A549 (cell line): ENCODE data around the gene ARHGAP44. TPM values are rescaled to one million over a fixed set of nuclear protein-coding genes. Genes with fewer than 3 reads are reported as not detected.

Experiments used
- ATAC-seq, 2 experiments: fragments of 200-7000 bp in 1 of 2; fragments of >200 bp in 1 of 2; cut with Nextera tagmentation in 1 of 2; cut with Tn5 transposase in 1 of 2; 3 replicates each; pipeline versions ENCODE4 v1.8.0 to v1.9.1; 2018 to 2020; ENCODE audit warnings: mild to moderate bottlenecking in 1 of 2, moderate library complexity in 1 of 2
- CTCF ChIA-PET: fragments of 300-600 bp; sonication (Branson Sonifier 250); formaldehyde crosslinking; extraction: SDS; loops from one replicate; lab custom pipeline; 2021; ENCODE audit warnings: antibody characterized with exemption, inconsistent platforms; lab: Yijun Ruan, JAX
- POLR2A ChIA-PET: fragments of 350-600 bp; formaldehyde crosslinking; extraction: SDS; loops from one replicate; lab custom pipeline; 2021; ENCODE audit warnings: antibody characterized with exemption, inconsistent platforms; lab: Yijun Ruan, JAX
- DNase-seq, 2 experiments: peaks; one replicate each; pipeline versions ENCODE4 v3.0.0 to v3.0.0-alpha.2; 2011 to 2016; ENCODE audit warnings: low read depth in 1 of 2, low spot score in 1 of 2
- FAIRE-seq: peaks from 2 replicates; lab custom pipeline; 2011; peaks lifted over from hg19 to GRCh38; lab: Jason Lieb, UNC
- H3K27ac ChIP-seq, 2 experiments: fragments of >200 bp; sonication (Bioruptor Twin); formaldehyde crosslinking; 3 replicates each; pipeline ENCODE4 v1.5.1; 2016 to 2017
- H3K4me1 ChIP-seq: fragments of >200 bp; sonication (Bioruptor Twin); formaldehyde crosslinking; 3 replicates; pipeline ENCODE4 v1.6.1; 2016
- H3K4me2 ChIP-seq: fragments of >200 bp; sonication (Bioruptor Twin); formaldehyde crosslinking; 3 replicates; pipeline ENCODE4 v1.6.1; 2016
- H3K4me3 ChIP-seq: fragments of >200 bp; sonication (Bioruptor Twin); formaldehyde crosslinking; 3 replicates; pipeline ENCODE4 v1.5.1; 2016
- H3K9me3 ChIP-seq: fragments of >200 bp; sonication (Bioruptor Twin); formaldehyde crosslinking; 3 replicates; pipeline ENCODE4 v1.6.1; 2016
- ATOH8 ChIP-seq: fragments of 250-450 bp; sonication (Bioruptor Pico); IDR thresholded peaks from 2 replicates; pipeline ENCODE4 v1.5.0; 2020; ENCODE audit warnings: low read depth, mild to moderate bottlenecking, moderate library complexity
- CBX2 ChIP-seq: fragments of 200-600 bp; sonication (generic); IDR thresholded peaks from 2 replicates; pipeline ENCODE4 v1.6.1; 2016; ENCODE audit warnings: low read depth, mild to moderate bottlenecking, borderline replicate concordance
- CBX8 ChIP-seq: fragments of 200-600 bp; sonication (generic); IDR thresholded peaks from 2 replicates; pipeline ENCODE4 v1.6.1; 2016
- CEBPB ChIP-seq, 2 experiments: fragments of >200 bp in 1 of 2; sonication (Bioruptor Twin) in 1 of 2; formaldehyde crosslinking in 1 of 2; IDR thresholded peaks; 2 replicates each; pipeline ENCODE4 v1.6.1; 2012 to 2016
- CHD2 ChIP-seq: fragments of 150-350 bp; IDR thresholded peaks from 2 replicates; pipeline ENCODE4 v1.6.1; 2014; ENCODE audit warnings: low read length; ENCODE audit not compliant: partially characterized antibody
- EHMT2 ChIP-seq: fragments of 200-600 bp; sonication (generic); IDR thresholded peaks from 2 replicates; pipeline ENCODE4 v1.6.1; 2016; ENCODE audit warnings: antibody characterized with exemption, low read depth, mild to moderate bottlenecking, moderate library complexity
- FOSL2 ChIP-seq, 2 experiments: fragments of 450-650 bp in 1 of 2; fragments of >200 bp in 1 of 2; sonication (Bioruptor Twin) in 1 of 2; formaldehyde crosslinking; IDR thresholded peaks; 2 replicates each; pipeline versions ENCODE4 v1.5.0 to v1.6.1; 2016 to 2020; ENCODE audit warnings: mild to moderate bottlenecking in 1 of 2, moderate library complexity in 1 of 2
- FOXS1 ChIP-seq: fragments of 250-450 bp; sonication (Bioruptor Pico); IDR thresholded peaks from 2 replicates; pipeline ENCODE4 v1.5.0; 2020; ENCODE audit warnings: mild to moderate bottlenecking, moderate library complexity
- GATA3 ChIP-seq: IDR thresholded peaks from 2 replicates; pipeline ENCODE4 v1.6.1; 2012; ENCODE audit warnings: borderline replicate concordance
- HMGXB4 ChIP-seq: fragments of 250-450 bp; sonication (Bioruptor Pico); IDR thresholded peaks from 2 replicates; pipeline ENCODE4 v1.5.0; 2021; ENCODE audit warnings: mild to moderate bottlenecking, moderate library complexity, borderline replicate concordance
- HOXB13 ChIP-seq: fragments of 250-450 bp; sonication (Bioruptor Pico); IDR thresholded peaks from 2 replicates; pipeline ENCODE4 v1.5.0; 2020; ENCODE audit warnings: low read depth, mild to moderate bottlenecking, moderate library complexity
- HOXB5 ChIP-seq: fragments of 250-450 bp; sonication (Bioruptor Pico); IDR thresholded peaks from 2 replicates; pipeline ENCODE4 v1.5.0; 2020; ENCODE audit warnings: mild to moderate bottlenecking, moderate library complexity
- JUN ChIP-seq, 2 experiments: fragments of >200 bp; sonication (Bioruptor Twin); formaldehyde crosslinking; IDR thresholded peaks; 2 replicates in 1 of 2; 3 replicates in 1 of 2; pipeline ENCODE4 v1.6.1; 2016 to 2017
- KDM5A ChIP-seq: fragments of 200-600 bp; sonication (generic); IDR thresholded peaks from 2 replicates; pipeline ENCODE4 v1.6.1; 2016; ENCODE audit warnings: antibody characterized with exemption, mild to moderate bottlenecking
- MAFK ChIP-seq: fragments of 450-650 bp; IDR thresholded peaks from 2 replicates; pipeline ENCODE4 v1.6.1; 2014; ENCODE audit not compliant: partially characterized antibody
- MAX ChIP-seq: IDR thresholded peaks from 2 replicates; pipeline ENCODE4 v1.6.1; 2012
- NFE2L2 ChIP-seq: fragments of 150-350 bp; conservative IDR thresholded peaks from 2 replicates; pipeline ENCODE4 v1.6.1; 2014; ENCODE audit warnings: low read length
- NR3C1 ChIP-seq: fragments of >200 bp; sonication (Bioruptor Twin); formaldehyde crosslinking; IDR thresholded peaks from 3 replicates; pipeline ENCODE4 v1.6.1; 2017
- PBX3 ChIP-seq: IDR thresholded peaks from 2 replicates; pipeline ENCODE4 v1.6.1; 2012
- PHF8 ChIP-seq: fragments of 200-600 bp; sonication (generic); IDR thresholded peaks from 2 replicates; pipeline ENCODE4 v1.6.1; 2016; ENCODE audit warnings: low read depth, mild to moderate bottlenecking, antibody characterized with exemption, moderate library complexity, borderline replicate concordance
- POLR2A ChIP-seq: IDR thresholded peaks from 2 replicates; pipeline ENCODE4 v1.6.1; 2012; ENCODE audit warnings: mild to moderate bottlenecking, low read length
- POLR2AphosphoS2 ChIP-seq: conservative IDR thresholded peaks from 2 replicates; pipeline ENCODE4 v1.6.1; 2012; ENCODE audit warnings: low read length, improper control_type of control experiment, inconsistent platforms
- RAD21 ChIP-seq, 2 experiments: fragments of >200 bp in 1 of 2; sonication (Bioruptor Twin) in 1 of 2; formaldehyde crosslinking in 1 of 2; IDR thresholded peaks in 1 of 2; conservative IDR thresholded peaks in 1 of 2; 2 replicates in 1 of 2; 3 replicates in 1 of 2; pipeline ENCODE4 v1.6.1; 2012 to 2018; ENCODE audit warnings: inconsistent platforms in 1 of 2
- RCOR1 ChIP-seq: fragments of 150-350 bp; IDR thresholded peaks from 2 replicates; pipeline ENCODE4 v1.6.1; 2014; ENCODE audit warnings: antibody characterized with exemption, low read length, low read depth
- RNF2 ChIP-seq: fragments of 200-600 bp; sonication (generic); IDR thresholded peaks from 2 replicates; pipeline ENCODE4 v1.6.1; 2016; ENCODE audit warnings: low read depth, mild to moderate bottlenecking, antibody characterized with exemption, moderate library complexity, borderline replicate concordance
- SMC3 ChIP-seq: fragments of >200 bp; sonication (Bioruptor Twin); formaldehyde crosslinking; IDR thresholded peaks from 3 replicates; pipeline ENCODE4 v1.6.1; 2018; ENCODE audit warnings: inconsistent platforms
- SREBF2 ChIP-seq: fragments of 450-650 bp; IDR thresholded peaks from 2 replicates; pipeline ENCODE4 v1.6.1; 2014; ENCODE audit warnings: mild to moderate bottlenecking, moderate library complexity
- TP53 ChIP-seq: fragments of 250-450 bp; sonication (Bioruptor Pico); IDR thresholded peaks from 2 replicates; pipeline ENCODE4 v1.5.0; 2021; ENCODE audit warnings: mild to moderate bottlenecking, moderate library complexity
- USF2 ChIP-seq: fragments of 450-650 bp; IDR thresholded peaks from 2 replicates; pipeline ENCODE4 v1.6.1; 2014; ENCODE audit warnings: antibody characterized with exemption
- ZFP36 ChIP-seq: fragments of 450-650 bp; IDR thresholded peaks from 2 replicates; pipeline ENCODE4 v1.6.1; 2014; ENCODE audit warnings: borderline replicate concordance; ENCODE audit not compliant: partially characterized antibody
- WGBS: methylation state at CpG from one replicate; pipeline ENCODE4 v1.1.6; 2017; ENCODE audit errors: missing lambda C conversion rate; 5-methylcytosine and 5-hydroxymethylcytosine counted together
- polyA plus RNA-seq, 4 experiments: library from polyadenylated mRNA; depleted of rRNA in 3 of 4; stranded (reverse); fragments of >200 nt; fragmentation: RNase III in 1 of 4; extraction: RNeasy Plus Mini Kit Qiagen cat#74134 plus additional on column Dnase treatment in 1 of 4; gene quantifications; 2 replicates in 3 of 4; 3 replicates in 1 of 4; pipeline ENCODE4 v1.2.3, GENCODE V29; 2011 to 2017

The ARHGAP44 gene
- polyA plus RNA-seq, 2 of the 4 experiments (the other 2 are of a cell fraction) = 4.1 to 4.2 TPM

GRCh38 chr17:12955521-12955920, 166.2 kb downstream of the ARHGAP44 start:
- Histone ChIP-seq H3K4me1 (no peaks in the 10 kb centered on the region), H3K27ac (no peak overlapping the region)
- TF ChIP-seq SMC3 (no peak), PBX3 (no peak), POLR2A (no peak), POLR2AphosphoS2 (no peak), RCOR1 (no peak), JUN (IDR thresholded peaks at IDR 0.05) (no peak), TP53 (CRISPR knock-in tag) (no peak), NFE2L2 (no peak), PHF8 (no peak), FOXS1 (no peak), RNF2 (no peak), CBX2 (no peak), RAD21 (conservative IDR thresholded peaks at IDR 0.05 in 1 of 2, IDR thresholded peaks at IDR 0.05 in 1 of 2) (no peak), USF2 (no peak), HOXB5 (CRISPR knock-in tag) (no peak), GATA3 (no peak), CHD2 (no peak)
- TF ChIP-seq, all 56 proteins: peak for 0
- Histone ChIP-seq H3K4me2 (no peak overlapping the region), H3K4me3 (no peak overlapping the region), H3K9me3 (0 out of 3 replicates have a peak, but pooled peaks cover 9% of the 10 kb centered on the region)
- ATAC-seq (no peak), FAIRE-seq (no peak), DNase-seq (no peak)
- CTCF ChIA-PET = interaction anchor here (0.5 to 0.7 kb wide), 2 partner anchors 409 to 1718 kb away, joined by 3 read pairs; no protein-coding TSS in a partner anchor
- POLR2A ChIA-PET = no interaction called here
- WGBS = 61% methylated on average over 5 of the region's 5 CpGs

GRCh38 chr17:12958786-12959185, 169.5 kb downstream of the ARHGAP44 start:
- 94% methylated on average over 12 of the region's 12 CpGs for WGBS
- no peak for DNase-seq
- ChIA-PET POLR2A (no interaction called here), CTCF (interaction anchor here (2.0 kb wide), 1 partner anchor 44 kb away, joined by 5 read pairs; no protein-coding TSS in a partner anchor)
- Histone ChIP-seq H3K4me2 (no peak overlapping the region), H3K9me3 (0 out of 3 replicates have a peak, but pooled peaks cover 9% of the 10 kb centered on the region)
- no peak for FAIRE-seq
- TF ChIP-seq HOXB13 (CRISPR knock-in tag) = no peak
- TF ChIP-seq ZFP36 = no peak
- TF ChIP-seq NR3C1 = no peak
- no peak for TF ChIP-seq NFE2L2
- TF ChIP-seq ATOH8 = no peak
- no peak for TF ChIP-seq KDM5A
- TF ChIP-seq CEBPB (IDR thresholded peaks at IDR 0.05) = no peak
- no peak for TF ChIP-seq MAX
- TF ChIP-seq EHMT2 = no peak
- no peak for TF ChIP-seq CHD2
- no peak for TF ChIP-seq CBX8
- TF ChIP-seq SREBF2 = no peak
- TF ChIP-seq HMGXB4 (CRISPR knock-in tag) = no peak
- no peak for TF ChIP-seq FOXS1
- no peak for TF ChIP-seq FOSL2 (IDR thresholded peaks at IDR 0.05)
- TF ChIP-seq FOSL2 (CRISPR knock-in tag; IDR thresholded peaks at IDR 0.05) = no peak
- TF ChIP-seq MAFK = no peak
- no peak for TF ChIP-seq PBX3
- TF ChIP-seq, all 56 proteins: peak for 0
- Histone ChIP-seq H3K4me1 (no peaks in the 10 kb centered on the region), H3K27ac (no peak overlapping the region), H3K4me3 (no peak overlapping the region)
- no peak for ATAC-seq
